Dendritic cell treated with granulocyte-macrophage colony-stimulating factor and Interleukin-4, amounts not matched to agents 40 ng/mL and 50 ng/mL, for 4 days (primary cell): ENCODE results near the gene MROH8.

Experiments
- H3K27ac Mint-ChIP-seq: one replicate; pipeline ENCODE4 v1.8.0; 2022; ENCODE audit warnings: mild to moderate bottlenecking, mixed read lengths
- H3K27me3 Mint-ChIP-seq: one replicate; pipeline ENCODE4 v1.8.0; 2022; ENCODE audit warnings: mild to moderate bottlenecking, mixed read lengths
- H3K36me3 Mint-ChIP-seq: one replicate; pipeline ENCODE4 v1.8.0; 2022; ENCODE audit warnings: low read depth, mixed read lengths
- H3K4me1 Mint-ChIP-seq: one replicate; pipeline ENCODE4 v1.8.0; 2022; ENCODE audit warnings: low read depth, mixed read lengths
- H3K4me3 Mint-ChIP-seq: one replicate; pipeline ENCODE4 v1.8.0; 2022; ENCODE audit warnings: mild to moderate bottlenecking, moderate library complexity, mixed read lengths
- H3K9me3 Mint-ChIP-seq: one replicate; pipeline ENCODE4 v1.8.0; 2022; ENCODE audit warnings: mixed read lengths
- intact Hi-C: fragments of 100-400 bp; cut with micrococcal nuclease; formaldehyde crosslinking; loops from one replicate; pipeline ENCODE4 v1.15.0; 2022

The MROH8 gene

DNA sequence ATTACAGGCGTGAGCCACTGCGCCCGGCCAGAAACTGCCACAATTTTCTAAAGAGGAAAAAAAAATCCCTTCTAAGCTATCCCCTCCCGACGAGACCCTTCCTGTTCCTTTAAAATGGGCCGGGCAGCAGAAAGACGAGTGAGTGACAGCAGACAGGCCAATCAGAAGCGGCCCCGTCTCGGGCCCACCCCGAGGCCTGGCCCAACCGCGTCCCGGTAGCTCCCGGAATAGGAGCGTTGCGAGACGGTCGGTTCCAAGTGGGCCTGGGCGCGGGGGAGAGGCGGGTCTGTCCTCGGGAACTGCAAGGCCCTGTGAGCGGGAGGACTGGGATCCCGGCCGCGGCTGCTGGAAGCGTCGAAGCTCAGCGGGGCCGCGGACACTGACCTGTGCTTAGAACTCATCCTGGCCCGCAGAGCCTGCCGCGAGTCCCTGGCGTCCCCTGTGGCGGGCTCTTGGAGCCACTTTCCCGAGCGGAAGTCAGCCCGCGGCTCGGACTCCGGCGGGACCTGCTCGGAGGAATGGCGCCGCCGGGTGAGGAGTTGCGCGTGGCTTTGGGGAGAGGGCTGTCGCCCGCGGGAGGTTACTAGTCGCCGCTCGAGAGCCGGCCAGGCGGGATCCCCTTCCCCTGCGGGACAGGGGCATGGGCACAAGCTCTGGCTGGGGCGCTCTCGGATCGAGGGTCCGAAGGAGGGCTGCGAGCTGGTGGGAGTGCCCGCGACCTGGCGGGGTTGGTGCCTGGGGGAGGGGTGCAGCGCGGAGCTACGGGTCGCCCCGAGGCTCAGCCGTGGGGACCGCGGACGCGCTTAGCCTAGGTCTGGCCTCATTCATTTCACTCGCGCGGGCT, at the start of gene MROH8, which contains the start of gene RPN2:
Gene MROH8, minus strand, starts transcription at position 710 of the 844 bp plus-strand sequence.
Gene RPN2, plus strand, starts transcription at position 492 of the 844 bp plus-strand sequence. Its CDS starts 27 bp downstream, at position 519.
- Mint-ChIP-seq H3K36me3 (peaks cover 45% of the 10 kb centered on the region), H3K4me1 (peaks cover 38% of the 10 kb centered on the region), H3K27ac (peak within 1 kb of the TSS; percentile 99), H3K4me3 (peak within 1 kb of the TSS; percentile 90), H3K9me3 (no peaks in the 10 kb centered on the region), H3K27me3 (no peaks in the 10 kb centered on the region)
- intact Hi-C loops, result loop anchor here (10.0 kb wide), 1 partner anchor 84 kb away; the partner anchor contains the start of gene RBL1

DNA sequence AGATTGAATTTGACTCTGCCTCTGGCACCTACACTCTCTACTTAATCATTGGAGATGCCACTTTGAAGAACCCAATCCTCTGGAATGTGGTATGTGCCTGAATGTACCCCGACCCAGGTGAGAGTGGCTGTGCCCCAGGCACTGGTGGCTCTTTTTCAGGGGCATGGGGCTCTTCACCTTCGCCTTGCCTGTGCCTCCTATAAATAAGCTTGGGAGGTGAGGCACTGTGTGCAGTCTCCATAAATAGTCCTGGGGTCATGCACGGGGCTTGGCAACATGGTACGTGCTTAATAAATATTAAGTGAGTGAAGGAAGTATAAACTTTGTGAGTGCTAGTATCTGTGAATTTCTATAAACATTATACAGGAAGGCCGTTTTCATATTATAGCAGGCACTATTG, 49.3 kb upstream of the MROH8 start:
- H3K36me3 Mint-ChIP-seq, result peaks cover 100% of the 10 kb centered on the region
- no peak overlapping the region for H3K4me3 Mint-ChIP-seq
- no peak overlapping the region for H3K27ac Mint-ChIP-seq
- H3K4me1 Mint-ChIP-seq, result peaks cover 4% of the 10 kb centered on the region
- no peaks in the 10 kb centered on the region for H3K9me3 Mint-ChIP-seq
- no peaks in the 10 kb centered on the region for H3K27me3 Mint-ChIP-seq
- intact Hi-C loops, result no loop called here

DNA sequence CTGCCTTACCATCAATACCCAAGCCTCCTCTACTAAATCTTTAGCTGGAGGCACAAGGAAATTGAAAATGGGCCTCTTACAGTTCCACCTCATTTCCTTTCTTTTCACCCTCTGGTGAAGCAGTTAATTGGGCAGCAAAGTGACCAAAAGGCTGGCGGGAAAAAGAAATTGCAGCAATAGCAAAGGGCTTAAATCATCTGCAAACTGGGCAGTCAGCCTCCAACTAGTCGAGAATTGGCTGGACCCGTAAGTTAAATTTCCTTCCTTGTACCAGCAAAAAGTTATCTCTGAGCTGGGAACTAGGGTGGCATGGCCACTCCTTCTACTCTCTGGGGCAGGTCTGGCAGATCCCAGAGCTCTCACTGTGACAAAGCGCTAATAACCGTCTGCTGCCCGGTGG, 48.7 kb upstream of the MROH8 start:
- Mint-ChIP-seq H3K9me3 (no peaks in the 10 kb centered on the region), H3K27ac (no peak overlapping the region), H3K4me1 (peaks cover 8% of the 10 kb centered on the region), H3K27me3 (no peaks in the 10 kb centered on the region), H3K4me3 (no peak overlapping the region), H3K36me3 (peaks cover 96% of the 10 kb centered on the region)
- intact Hi-C loops, result no loop called here

DNA sequence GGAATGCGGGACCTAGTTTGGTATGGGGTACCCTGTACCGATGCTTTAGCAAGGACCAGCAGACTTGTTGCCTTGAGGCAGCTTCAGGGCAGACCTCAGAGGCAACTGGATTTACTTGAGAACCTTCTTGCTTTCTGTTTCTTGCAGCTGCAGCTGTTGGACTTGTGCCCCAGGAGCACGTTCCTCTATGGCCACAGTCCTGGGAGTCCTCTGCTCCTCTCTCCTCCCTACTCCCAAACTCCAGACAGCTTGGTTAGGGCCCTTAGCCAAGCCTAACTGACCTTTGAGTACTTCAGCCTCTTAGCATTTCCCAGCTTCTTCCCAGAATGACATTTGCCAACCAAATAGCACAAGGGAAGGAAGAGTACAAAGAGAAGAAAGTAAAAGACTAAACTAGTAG, 47.5 kb upstream of the MROH8 start:
- Mint-ChIP-seq H3K4me1 (peaks cover 12% of the 10 kb centered on the region), H3K27me3 (no peaks in the 10 kb centered on the region), H3K27ac (peak overlapping the region; percentile 49), H3K36me3 (peaks cover 85% of the 10 kb centered on the region), H3K4me3 (no peak overlapping the region), H3K9me3 (no peaks in the 10 kb centered on the region)
- intact Hi-C loops, result no loop called here

DNA sequence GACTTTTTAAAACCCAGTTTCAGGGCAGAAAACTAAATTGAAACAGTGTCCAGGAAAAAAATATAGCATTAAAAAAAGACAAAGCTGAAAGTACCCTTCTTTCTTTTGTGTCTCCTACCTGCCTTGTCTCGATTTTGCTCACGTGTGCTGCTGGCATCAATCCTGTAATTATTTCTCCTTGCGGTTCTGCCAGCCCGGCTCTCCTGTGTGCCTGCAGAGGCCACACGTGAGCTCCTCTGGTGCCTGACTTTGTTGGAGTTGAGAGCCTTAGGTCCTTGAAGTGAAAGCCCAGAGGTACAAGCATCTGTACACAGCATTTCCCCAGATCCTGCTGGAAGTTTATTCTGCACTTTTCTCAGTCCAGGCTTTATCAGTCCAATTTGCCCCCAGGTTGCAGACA, 45.8 kb upstream of the MROH8 start:
- Mint-ChIP-seq H3K36me3 (peaks cover 73% of the 10 kb centered on the region), H3K27ac (no peak overlapping the region)
- intact Hi-C loops, result no loop called here

DNA sequence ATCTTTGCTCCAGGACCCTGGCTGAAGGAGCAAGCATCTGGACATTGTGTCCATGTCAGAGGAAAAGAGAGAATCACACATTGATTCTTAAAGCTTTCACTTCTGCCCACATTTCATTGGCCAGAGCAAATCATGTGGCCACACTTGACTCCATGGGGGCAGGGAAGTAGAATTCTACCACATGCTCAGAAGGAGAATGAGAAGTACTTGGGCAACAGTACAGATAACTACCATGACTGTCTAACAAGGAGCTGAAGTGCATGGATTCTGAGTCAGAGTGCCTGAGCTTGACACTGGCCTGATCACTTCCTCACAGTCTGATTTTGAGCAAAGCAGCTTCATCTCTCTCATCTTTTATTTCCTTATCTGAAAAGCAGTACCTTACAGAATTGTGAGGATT, 43.7 kb upstream of the MROH8 start:
- Mint-ChIP-seq H3K4me3 (no peak overlapping the region), H3K27me3 (no peaks in the 10 kb centered on the region), H3K4me1 (peaks cover 15% of the 10 kb centered on the region), H3K36me3 (peaks cover 72% of the 10 kb centered on the region), H3K9me3 (no peaks in the 10 kb centered on the region), H3K27ac (peak overlapping the region; percentile 57)
- intact Hi-C loops, result no loop called here

More for the DNA sequence above, 45.8 kb upstream of the MROH8 start:
- Mint-ChIP-seq H3K4me3 (no peak overlapping the region), H3K27me3 (no peaks in the 10 kb centered on the region), H3K4me1 (peaks cover 15% of the 10 kb centered on the region), H3K9me3 (no peaks in the 10 kb centered on the region)

DNA sequence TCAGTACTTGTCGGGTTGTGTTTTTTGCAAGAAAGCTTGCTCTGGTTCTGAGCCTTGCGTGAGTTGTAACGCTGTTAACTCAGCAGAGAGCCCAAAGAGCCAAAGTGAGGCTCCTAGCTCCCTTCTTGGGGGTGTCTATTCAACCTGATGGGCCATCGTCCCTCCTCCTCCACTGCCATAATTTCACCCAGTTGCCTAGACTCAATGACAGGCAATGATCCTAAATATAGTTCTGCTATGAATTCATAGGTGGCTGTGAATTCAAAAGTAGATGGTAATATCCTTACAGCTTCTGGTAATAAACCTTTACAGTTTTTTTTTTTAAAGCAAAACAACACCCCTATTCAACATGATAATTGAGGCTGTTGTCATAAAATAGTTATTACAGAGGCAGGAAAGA, 42.7 kb upstream of the MROH8 start:
- peaks cover 15% of the 10 kb centered on the region for H3K4me1 Mint-ChIP-seq
- H3K9me3 Mint-ChIP-seq, result no peaks in the 10 kb centered on the region
- H3K4me3 Mint-ChIP-seq, result no peak overlapping the region
- H3K36me3 Mint-ChIP-seq, result peaks cover 72% of the 10 kb centered on the region
- no peak overlapping the region for H3K27ac Mint-ChIP-seq
- no peaks in the 10 kb centered on the region for H3K27me3 Mint-ChIP-seq
- intact Hi-C loops, result no loop called here

DNA sequence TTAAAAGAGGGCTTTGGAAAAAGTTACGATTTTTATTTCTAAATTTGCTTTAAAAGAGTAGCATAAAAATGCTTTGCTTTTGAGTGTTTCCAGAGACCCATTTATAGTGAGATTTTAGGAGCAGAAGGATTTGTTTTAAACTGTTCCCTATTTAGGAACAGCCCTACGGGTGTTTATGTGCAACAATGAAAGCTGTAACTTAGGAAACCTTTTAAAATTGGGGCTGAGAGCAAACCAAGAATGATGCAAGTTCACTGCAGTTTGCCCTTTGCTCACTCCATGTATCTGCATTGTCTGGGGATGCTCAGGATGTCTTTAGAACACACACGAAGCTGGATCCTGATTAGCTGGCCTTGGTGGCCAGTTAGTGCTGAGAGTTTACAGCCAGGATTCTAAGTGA, 41.4 kb upstream of the MROH8 start:
- H3K27me3 Mint-ChIP-seq, result no peaks in the 10 kb centered on the region
- peaks cover 72% of the 10 kb centered on the region for H3K36me3 Mint-ChIP-seq
- no peak overlapping the region for H3K27ac Mint-ChIP-seq
- H3K4me1 Mint-ChIP-seq, result peaks cover 15% of the 10 kb centered on the region
- intact Hi-C loops, result no loop called here
- H3K4me3 Mint-ChIP-seq, result no peak overlapping the region
- no peaks in the 10 kb centered on the region for H3K9me3 Mint-ChIP-seq

DNA sequence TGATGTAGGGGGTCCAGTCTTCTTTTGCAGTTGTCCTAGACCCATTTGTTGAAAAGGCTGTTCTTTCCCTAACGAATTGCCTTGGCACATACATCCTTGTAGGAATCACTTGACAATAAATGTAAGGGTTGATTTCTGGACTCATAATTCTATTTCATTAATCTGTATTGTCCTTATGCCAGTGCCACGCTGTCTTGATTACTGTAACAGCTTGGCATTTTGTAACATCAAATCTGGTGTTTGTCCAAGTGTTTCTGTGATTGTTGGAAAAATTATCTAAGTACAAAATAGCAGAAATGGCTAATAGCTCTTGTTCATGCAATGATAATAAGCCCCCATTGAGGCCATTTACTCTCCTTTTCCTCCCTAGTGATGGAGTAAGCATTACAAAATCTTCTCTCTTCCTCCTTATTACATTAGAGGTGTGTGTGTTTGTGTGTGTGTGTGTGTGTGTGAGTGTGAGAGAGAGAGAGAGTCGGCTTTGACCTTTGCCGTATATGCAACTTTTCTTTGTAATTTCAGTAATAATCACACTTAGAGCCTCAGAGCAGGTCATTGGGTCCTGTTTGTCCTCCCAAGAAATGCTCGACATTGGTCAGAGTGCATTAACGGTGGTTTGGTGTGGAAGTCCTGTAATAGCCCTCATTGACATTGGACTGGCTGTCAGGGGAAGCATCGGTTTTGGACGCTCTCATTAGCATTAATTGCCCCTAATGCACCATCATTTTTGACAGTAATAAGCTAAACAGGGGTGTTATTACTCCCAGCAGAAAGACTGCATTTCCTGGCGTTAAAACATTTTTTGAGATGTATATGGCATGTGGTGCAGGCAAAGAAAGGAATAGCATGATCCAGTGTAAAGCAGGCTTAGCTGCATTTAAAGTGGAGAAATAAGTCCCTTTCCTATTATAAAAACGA, 40.7 kb upstream of the MROH8 start:
- no peak overlapping the region for H3K27ac Mint-ChIP-seq
- no peak overlapping the region for H3K4me3 Mint-ChIP-seq
- intact Hi-C loops, result no loop called here
- H3K36me3 Mint-ChIP-seq, result peaks cover 71% of the 10 kb centered on the region
- H3K4me1 Mint-ChIP-seq, result peaks cover 15% of the 10 kb centered on the region
- no peaks in the 10 kb centered on the region for H3K9me3 Mint-ChIP-seq
- H3K27me3 Mint-ChIP-seq, result no peaks in the 10 kb centered on the region

DNA sequence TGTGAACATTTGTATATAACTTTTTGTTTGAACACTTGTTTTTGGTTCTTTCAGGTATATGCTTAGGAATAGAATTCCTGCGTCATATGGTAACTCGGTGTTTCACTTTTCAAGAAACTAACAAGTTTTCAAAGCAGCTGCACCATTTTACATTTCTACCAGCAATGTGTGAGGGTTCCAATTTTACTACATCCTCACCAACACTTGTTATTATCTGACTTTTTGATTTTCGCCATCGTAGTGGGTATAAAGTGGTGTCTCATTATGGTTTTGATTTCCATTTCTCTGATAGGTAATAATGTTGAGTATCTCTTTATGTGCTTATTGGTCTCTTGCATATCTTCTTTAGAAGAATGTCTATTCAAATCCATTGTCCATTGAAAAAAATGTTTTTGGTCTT, 39.6 kb upstream of the MROH8 start:
- peaks cover 14% of the 10 kb centered on the region for H3K4me1 Mint-ChIP-seq
- intact Hi-C loops, result no loop called here
- no peak overlapping the region for H3K27ac Mint-ChIP-seq
- no peak overlapping the region for H3K4me3 Mint-ChIP-seq
- H3K9me3 Mint-ChIP-seq, result no peaks in the 10 kb centered on the region
- H3K36me3 Mint-ChIP-seq, result peaks cover 70% of the 10 kb centered on the region
- H3K27me3 Mint-ChIP-seq, result no peaks in the 10 kb centered on the region

DNA sequence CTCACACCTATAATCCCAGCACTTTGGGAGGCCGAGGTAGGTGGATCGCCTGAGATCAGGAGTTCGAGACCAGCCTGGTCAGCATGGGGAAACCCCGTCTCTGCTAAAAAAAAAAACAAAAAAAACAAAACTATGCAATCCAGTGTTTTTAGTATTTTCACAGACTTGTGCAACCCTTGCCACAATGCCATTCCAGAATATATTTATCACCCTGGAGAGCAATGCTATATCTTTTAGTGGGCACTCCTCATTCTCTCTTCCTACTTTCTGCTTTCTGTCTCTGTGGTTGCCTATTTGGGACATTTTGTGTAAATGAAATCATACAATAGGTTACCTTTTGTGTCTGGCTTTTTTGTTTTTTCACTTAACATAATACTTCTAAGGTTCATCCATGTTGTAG, 39.1 kb upstream of the MROH8 start:
- no peak overlapping the region for H3K27ac Mint-ChIP-seq
- peaks cover 8% of the 10 kb centered on the region for H3K4me1 Mint-ChIP-seq
- H3K9me3 Mint-ChIP-seq, result no peaks in the 10 kb centered on the region
- H3K4me3 Mint-ChIP-seq, result no peak overlapping the region
- peaks cover 70% of the 10 kb centered on the region for H3K36me3 Mint-ChIP-seq
- intact Hi-C loops, result no loop called here
- no peaks in the 10 kb centered on the region for H3K27me3 Mint-ChIP-seq

DNA sequence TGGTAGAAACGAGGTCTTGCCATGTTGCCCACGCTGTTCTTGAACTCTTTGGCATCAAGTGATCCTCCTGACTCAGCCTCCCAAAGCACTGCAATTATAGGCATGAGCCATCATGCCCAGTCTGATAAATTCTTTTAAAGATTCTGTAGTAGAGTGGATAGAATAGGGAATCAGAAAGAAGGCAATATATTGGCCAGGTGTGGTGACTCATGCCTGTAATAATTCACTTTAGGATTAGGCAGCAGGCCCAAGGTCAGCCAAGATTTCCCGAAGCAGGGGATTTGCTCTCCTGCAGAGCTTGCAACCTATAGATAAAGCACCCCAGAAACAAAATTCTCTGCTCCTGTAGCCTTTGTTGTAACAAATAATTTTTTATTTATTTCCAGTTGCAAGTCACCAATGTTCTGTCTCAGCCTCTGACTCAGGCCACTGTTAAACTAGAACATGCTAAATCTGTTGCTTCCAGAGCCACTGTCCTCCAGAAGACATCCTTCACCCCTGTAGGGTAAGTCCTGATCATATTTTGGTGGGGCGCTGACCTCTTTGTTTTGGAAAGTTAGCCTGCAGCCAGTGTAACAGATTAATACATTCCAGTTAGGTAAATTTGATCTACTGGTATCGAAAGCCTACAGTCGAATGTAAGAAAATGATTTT, 30.4 kb upstream of the MROH8 start:
- peaks cover 94% of the 10 kb centered on the region for H3K36me3 Mint-ChIP-seq
- no peak overlapping the region for H3K4me3 Mint-ChIP-seq
- no peaks in the 10 kb centered on the region for H3K9me3 Mint-ChIP-seq
- no peaks in the 10 kb centered on the region for H3K27me3 Mint-ChIP-seq
- no peaks in the 10 kb centered on the region for H3K4me1 Mint-ChIP-seq
- H3K27ac Mint-ChIP-seq, result no peak overlapping the region
- intact Hi-C loops, result no loop called here

DNA sequence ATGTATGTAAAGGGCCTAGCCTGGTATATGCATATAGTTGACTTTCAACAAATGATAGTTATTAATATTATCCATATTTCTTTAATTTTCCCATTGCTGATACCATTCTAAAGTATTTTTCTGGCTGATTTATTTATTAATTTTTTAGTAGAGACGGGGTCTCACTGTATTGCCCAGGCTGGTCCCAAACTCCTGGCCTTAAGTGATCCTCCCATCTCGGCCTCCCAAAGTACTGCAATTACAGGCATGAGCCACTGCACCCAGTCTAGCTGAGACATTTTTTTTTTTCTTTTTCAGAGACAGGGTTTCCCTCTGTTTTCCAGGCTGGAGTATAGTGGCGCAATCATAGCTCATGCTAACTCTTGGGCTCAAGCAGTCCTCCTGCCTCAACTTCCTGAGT, 29.8 kb upstream of the MROH8 start:
- Mint-ChIP-seq H3K9me3 (no peaks in the 10 kb centered on the region), H3K4me1 (no peaks in the 10 kb centered on the region), H3K27ac (no peak overlapping the region), H3K36me3 (peaks cover 94% of the 10 kb centered on the region), H3K27me3 (no peaks in the 10 kb centered on the region), H3K4me3 (no peak overlapping the region)
- intact Hi-C loops, result no loop called here

DNA sequence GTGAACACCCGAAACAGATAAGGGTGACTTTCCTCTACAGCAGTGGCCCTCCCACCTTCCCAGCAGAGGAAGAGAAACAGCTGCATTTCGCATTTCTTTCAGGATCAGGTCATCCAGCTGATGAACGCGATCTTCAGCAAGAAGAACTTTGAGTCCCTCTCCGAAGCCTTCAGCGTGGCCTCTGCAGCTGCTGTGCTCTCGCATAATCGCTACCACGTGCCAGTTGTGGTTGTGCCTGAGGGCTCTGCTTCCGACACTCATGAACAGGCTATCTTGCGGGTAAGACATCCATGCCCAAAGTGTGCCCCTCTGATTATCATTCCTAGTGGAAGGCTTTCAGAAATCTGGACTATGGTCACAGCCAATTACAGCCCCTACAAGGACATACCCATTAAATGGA, 27.8 kb upstream of the MROH8 start:
- H3K36me3 Mint-ChIP-seq, result peaks cover 94% of the 10 kb centered on the region
- H3K9me3 Mint-ChIP-seq, result no peaks in the 10 kb centered on the region
- no peaks in the 10 kb centered on the region for H3K27me3 Mint-ChIP-seq
- H3K4me1 Mint-ChIP-seq, result no peaks in the 10 kb centered on the region
- intact Hi-C loops, result no loop called here
- H3K4me3 Mint-ChIP-seq, result no peak overlapping the region
- H3K27ac Mint-ChIP-seq, result no peak overlapping the region
